Prostate gland (tissue), 2 donors: ENCODE data around the gene CDK8.

ENCODE experiments used
- CTCF ChIP-seq, 4 experiments: fragments of 200-600 bp in 2 of 4; fragments of 450-650 bp in 2 of 4; sonication (generic) in 2 of 4; IDR thresholded peaks; 1 replicate in 3 of 4; 2 replicates in 1 of 4; pipeline ENCODE4 v1.5.1; 2016 to 2019; ENCODE audit warnings: antibody characterized with exemption in 4 of 4, mild to moderate bottlenecking in 2 of 4, moderate library complexity in 2 of 4
- POLR2A ChIP-seq: fragments of 450-650 bp; IDR thresholded peaks from one replicate; pipeline ENCODE4 v1.6.1; 2016; ENCODE audit warnings: antibody characterized with exemption, mild to moderate bottlenecking
- POLR2AphosphoS5 ChIP-seq: sonication (generic); formaldehyde crosslinking; IDR thresholded peaks from one replicate; pipeline ENCODE4 v1.6.1; 2017; ENCODE audit warnings: antibody characterized with exemption

- TF ChIP-seq CTCF (IDR thresholded peaks at IDR 0.05): no peak
- TF ChIP-seq POLR2A: no peak
- no peak for TF ChIP-seq POLR2AphosphoS5
These were observed 169.7 kb downstream of the CDK8 start for GRCh38 chr13:26423629-26424028.
